Measurements from ENCODE around the gene PHIP. TPM values are rescaled to one million over a fixed set of nuclear protein-coding genes. Genes with fewer than 3 reads are reported as not detected.

PHIP gene
- total RNA-seq, 1 donor from 2014 or later, result 78.0 TPM

GRCh38 chr6:79070206-79070825 lies 7.7 kb downstream of the PHIP start:
- no peak for DNase-seq

DNA sequence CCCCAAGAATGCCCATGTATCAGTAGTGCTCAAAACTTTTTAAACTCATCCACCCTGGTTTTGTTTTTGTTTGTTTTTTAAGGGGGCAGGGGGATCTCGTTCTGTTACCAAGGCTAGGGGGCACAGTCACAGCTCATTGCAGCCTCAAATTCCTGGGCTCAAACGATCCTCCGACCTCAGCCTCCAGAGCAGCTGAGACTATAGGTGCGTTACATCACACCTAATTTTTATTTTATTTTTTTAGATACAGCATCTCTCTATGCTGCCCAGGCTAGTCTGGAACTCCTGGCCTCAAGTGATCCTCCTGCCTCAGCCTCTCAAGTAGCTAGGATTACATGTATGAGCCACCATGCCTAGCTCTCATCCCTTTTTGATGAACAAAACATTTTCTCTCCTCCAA lies 11.2 kb downstream of the PHIP start:
- no peak for DNase-seq

GRCh38 chr6:79066330-79066729 lies 11.7 kb downstream of the PHIP start:
- no peak for DNase-seq

- no peak for DNase-seq
Measured at GRCh38 chr6:79065232-79065631, 12.8 kb downstream of the PHIP start.

DNA sequence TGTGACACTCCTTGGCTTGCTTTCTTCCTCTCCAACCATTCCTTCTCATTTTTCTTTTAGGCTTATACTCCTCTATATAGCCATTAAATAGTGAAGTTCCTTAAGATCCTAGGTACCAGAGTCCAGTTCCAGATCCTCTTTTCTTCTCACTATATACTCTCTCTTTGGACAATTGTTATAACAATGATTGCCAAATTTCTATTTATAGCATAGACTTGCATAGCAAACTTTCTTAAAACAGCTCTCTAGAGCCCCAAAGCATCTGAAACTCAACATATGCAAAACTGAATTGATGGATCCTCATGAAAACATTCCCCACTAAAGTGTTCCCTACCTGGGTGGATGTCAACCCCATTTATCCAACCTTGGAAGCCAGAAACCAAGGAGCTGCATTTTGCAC lies 13.4 kb downstream of the PHIP start:
- no peak for DNase-seq

DNA sequence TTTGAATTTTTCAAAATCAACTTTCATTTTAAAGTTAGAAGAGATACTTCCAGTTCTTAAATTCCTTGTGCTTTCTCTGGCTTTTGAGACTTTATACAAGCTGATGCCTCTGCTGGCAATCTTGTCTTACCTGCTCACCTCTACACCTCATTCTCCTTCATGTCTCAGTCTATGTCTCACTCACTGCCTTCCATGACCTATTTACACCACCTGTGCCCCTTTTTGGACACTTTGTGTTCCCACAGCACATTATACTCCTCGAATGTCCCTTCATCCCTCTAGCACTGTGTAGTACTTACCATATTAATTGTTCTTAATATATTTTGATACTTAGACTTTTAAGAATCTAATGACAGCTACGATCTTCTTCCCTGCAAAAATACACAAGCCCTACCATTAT lies 15.3 kb downstream of the PHIP start:
- no peak for DNase-seq

GRCh38 chr6:79057746-79058145 lies 20.3 kb downstream of the PHIP start:
- DNase-seq, result no peak

- no peak for DNase-seq
Measured at GRCh38 chr6:79056226-79056625, 21.8 kb downstream of the PHIP start.

DNA sequence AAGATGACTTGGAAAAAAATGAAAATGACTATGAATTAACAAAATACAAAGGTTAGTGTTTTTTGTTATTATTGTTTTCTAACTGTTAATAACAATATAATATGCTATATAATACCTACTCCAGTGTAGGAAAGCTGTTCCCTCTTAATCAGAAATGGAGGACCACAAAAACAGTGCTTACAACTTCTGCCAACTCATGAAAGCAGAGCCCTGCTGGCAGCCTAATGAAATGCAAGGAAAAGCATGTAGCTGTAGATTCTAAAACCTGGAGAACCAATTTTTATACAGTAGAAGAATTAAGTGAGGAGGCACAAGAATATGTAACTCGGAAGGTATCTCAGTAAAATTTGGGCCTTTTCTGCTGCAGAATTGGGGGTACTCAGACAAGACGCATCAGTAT lies 29.4 kb downstream of the PHIP start:
- DNase-seq, result no peak

- no peak for DNase-seq
Measured at GRCh38 chr6:79047072-79047471, 31.0 kb downstream of the PHIP start.

- DNase-seq, result no peak
Measured at GRCh38 chr6:79045966-79046365, 32.1 kb downstream of the PHIP start.

GRCh38 chr6:79042799-79043126 lies 35.3 kb downstream of the PHIP start:
- DNase-seq, result no peak

DNA sequence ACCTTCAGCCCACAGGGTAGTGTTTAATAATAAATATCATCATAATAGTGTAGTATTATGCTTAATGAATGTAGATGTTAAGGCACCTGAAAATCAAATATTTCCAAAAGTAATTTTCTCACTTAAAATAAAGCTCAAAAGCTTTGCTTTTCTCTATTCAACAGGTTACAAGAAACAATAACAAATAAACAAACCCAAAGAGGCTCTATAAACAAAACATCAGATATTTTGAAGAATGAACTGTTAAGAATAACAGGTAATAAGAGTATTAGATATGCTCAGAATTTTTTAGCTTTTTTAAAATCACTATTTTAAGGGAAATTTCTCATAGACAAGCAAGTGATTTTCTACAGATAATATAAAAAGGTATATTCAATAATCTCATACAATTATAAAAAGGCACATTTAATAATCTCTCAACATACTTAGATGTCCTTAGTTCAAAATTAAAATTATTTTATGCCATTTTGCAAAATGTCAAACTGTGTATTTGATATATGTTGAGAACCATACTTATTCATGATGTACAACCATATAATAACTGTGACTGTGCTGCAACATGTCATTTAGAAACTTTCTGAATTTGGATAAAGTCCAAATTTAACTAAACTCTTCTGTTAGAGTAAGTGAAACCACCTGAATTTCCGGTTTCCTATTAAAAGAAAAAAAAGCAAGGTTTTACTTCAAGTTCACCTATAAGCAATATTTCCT lies 35.8 kb downstream of the PHIP start:
- DNase-seq, result no peak

DNA sequence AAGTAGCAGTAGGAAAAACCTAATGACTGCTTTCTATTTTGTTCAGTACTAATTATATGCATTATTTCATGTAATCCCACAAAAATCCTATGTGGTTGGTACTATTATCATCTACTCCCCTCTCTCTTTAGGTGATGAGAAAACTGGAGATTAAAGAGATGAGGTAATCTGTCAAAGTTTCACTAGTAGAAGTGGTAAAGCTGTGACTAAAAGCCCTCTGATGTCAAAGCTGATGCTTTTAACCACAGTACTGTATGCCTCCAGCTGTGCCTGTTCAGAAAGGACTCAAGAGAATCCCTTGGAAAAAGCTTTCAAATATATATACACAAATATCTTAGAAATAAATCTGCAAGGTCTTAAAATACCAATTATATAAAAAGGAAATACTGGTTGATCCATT lies 38.0 kb downstream of the PHIP start:
- DNase-seq, result no peak

DNA sequence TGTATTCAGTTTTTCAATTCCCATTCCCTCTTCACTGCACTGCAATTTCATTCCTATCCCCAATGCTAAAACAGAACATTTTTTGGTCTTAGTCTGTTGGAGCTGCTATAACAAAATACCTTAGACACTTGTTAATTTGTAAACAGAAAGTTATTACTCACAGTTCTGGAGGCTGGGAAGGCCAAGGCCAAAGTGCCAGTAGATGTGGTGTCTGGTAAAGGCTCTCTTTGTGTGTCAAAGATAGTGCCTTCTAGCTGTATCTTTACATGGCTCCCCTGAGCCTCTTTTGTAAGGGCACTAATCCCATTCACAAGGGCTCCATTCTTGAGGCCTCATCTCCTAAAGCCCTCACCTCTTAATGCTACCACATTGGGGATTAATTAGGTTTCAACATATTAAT lies 40.0 kb downstream of the PHIP start:
- no peak for DNase-seq

DNA sequence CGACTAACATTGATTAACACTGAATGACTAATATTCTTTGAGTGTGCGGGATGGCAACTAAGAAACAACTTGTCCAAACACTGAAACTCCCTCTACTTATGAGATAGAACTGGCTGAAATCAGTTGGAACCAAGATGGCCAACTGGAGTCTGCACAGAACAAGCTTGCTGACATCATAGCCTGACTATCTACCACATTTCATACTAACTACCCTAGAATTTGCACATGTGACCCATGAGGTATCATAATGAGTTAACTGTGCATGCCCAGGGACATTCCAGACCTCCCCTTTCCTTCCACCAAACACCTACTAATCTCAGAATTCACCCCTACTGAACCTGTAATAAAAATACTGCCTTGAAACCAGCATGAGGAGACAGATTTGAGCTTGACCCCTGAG lies 43.2 kb downstream of the PHIP start:
- DNase-seq, result no peak

DNA sequence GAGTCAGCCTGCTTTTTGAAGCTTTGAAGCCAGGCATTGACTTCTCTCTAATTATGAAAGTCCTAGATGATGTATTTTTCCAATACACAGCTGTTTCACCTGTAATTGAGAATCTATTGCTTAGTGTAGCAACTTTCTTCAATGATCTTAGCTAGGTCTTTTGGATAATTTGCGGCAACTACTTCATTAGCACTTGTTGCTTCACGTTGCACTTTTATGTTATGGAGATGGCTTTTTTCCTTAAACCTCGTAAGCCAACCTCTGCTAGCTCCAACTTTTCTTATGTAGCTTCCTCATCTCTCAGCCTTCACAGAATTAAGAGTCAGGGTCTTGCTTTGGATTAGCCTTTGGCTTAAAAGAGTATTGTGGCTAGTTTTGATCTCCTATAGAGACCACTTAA lies 44.8 kb downstream of the PHIP start:
- DNase-seq, result no peak

DNA sequence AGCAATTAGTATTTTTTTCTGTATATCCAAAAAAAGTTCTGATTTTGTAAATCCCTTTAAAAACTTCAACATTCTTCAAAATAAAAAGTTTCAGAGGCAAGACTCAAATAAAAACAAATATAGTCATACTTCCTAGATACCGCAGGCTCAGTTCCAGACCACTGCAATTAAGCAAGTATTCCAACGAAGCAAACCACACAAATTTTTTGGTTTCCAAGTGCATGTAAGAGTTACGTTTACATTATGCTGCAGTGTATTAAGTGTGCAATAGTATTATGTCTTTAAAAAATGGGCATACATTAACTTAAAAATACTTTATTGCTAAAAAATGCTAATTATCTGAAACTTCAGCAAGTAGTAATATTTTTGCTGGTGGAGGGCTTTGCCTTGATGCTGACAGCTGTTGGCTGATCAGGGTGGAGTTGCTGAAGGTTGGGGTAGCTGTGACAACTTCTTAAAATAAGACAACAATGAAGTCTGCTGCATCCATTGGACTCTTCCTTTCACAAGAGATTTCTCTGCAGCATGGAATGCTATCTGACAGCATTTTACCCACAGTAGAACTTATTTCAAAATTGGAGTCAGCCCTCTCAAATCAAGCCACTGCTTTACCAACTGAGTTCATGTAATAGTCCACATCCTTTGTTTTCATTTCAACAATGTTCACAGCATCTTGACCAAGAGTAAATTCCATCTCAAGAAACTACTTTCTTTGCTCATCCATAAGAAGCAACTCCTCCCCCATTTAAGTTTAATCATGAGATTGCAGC lies 46.0 kb downstream of the PHIP start:
- DNase-seq, result no peak

GRCh38 chr6:79030511-79030910 lies 47.5 kb downstream of the PHIP start:
- no peak for DNase-seq

DNA sequence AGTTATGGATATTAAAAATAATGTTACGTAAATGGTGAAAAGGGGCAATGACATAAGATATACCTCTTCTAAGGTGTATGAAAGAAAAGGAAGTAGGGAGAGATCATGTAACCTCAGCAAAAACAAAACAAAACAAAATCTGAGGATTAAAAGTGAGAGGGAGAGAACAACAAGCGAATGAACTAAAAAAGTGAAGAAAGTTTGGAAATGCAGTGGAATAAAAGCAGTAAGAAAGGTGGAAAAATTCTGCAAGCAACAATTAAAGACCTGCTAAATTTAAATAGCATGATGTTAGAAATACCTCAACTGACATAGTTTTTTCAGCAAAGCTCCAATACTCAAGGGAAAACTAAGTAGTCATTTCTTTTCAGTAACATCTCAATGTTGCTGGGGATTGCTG lies 48.0 kb downstream of the PHIP start:
- DNase-seq, result no peak

DNA sequence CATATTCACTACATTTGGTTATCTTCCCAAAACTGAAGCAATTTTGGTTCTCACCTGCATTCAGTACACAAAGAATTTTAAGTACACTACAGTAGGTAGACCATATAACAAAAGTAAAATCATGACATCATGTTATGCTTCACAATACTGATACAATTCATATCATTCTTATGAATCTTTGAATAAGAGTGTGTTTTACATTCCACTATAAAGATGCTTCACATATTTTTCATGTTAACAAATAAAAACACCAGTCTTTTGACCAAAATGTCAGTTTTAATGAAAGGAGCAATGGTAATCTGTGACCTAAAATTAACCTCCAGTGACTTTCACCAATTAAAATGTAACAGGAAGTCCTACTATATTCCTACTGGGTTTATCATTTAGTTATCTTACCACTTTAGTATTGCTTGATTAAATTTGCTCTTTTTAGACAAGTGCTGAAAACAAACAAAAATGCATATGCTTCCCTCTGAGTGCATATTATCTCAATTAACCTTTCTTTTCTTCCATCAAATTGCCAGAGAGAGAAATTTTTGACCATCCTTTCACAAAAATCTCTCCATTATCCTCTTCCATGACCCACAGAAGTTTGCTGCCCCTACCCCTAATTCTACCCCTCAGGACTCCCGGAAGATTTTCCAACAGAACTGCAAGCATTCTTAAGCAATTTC lies 49.3 kb downstream of the PHIP start:
- DNase-seq, result no peak

- no peak for DNase-seq
Measured at GRCh38 chr6:79011940-79012339, 66.1 kb downstream of the PHIP start.

DNA sequence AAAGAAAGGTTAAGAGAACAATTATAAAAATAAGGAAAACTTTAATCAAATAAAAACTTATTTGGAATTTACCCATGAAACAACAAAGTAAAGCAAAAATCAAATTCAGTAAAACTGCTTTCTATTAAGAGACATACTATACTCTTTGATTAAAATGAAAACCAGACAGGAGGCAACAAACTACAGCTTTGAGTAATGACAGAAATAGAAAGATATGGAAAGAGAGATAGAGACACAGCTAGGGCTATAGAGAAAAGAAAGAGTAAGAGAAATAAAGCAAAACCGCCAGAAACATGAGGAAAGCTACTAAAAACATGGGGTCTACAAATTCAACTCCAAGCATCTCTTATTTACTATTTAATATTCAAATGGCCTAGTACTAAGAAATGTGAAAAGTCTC lies 67.6 kb downstream of the PHIP start:
- no peak for DNase-seq

All from occipital lobe (tissue), 2 donors.